HepG2 (cell line): Measurements from ENCODE around the gene IL27RA. TPM values are rescaled to one million over a fixed set of nuclear protein-coding genes. Genes with fewer than 3 reads are reported as not detected.
A peak's percentile ranks its signal among the peaks of the same experiment; 100 is the strongest.

Experiments
- FOXO1 ChIP-seq: sonication (generic); formaldehyde crosslinking; IDR thresholded peaks from 2 replicates; pipeline ENCODE4 v1.4.0; 2020; ENCODE audit warnings: missing genetic modification reagents
- IRX3 ChIP-seq: sonication (generic); formaldehyde crosslinking; IDR thresholded peaks from 2 replicates; pipeline ENCODE4 v1.8.1; 2023; ENCODE audit warnings: mild to moderate bottlenecking, low read depth, missing genetic modification reagents, borderline replicate concordance
- KLF15 ChIP-seq: sonication (generic); formaldehyde crosslinking; IDR thresholded peaks from 2 replicates; pipeline ENCODE4 v1.8.1; 2023; ENCODE audit warnings: borderline replicate concordance, mild to moderate bottlenecking, inconsistent platforms, missing genetic modification reagents, mixed read lengths
- NKX3-1 ChIP-seq: sonication (generic); formaldehyde crosslinking; IDR thresholded peaks from 2 replicates; pipeline ENCODE4 v1.5.0; 2020; ENCODE audit warnings: missing genetic modification reagents
- TOPORS ChIP-seq: sonication (generic); formaldehyde crosslinking; IDR thresholded peaks from 2 replicates; pipeline ENCODE4 v1.8.0; 2023; ENCODE audit warnings: mild to moderate bottlenecking, missing genetic modification reagents
- ZC3H4 ChIP-seq: sonication (generic); formaldehyde crosslinking; IDR thresholded peaks from 2 replicates; pipeline ENCODE4 v1.4.0; 2020; ENCODE audit warnings: missing genetic modification reagents, borderline replicate concordance
- ZNF451 ChIP-seq: sonication (generic); formaldehyde crosslinking; IDR thresholded peaks from 2 replicates; pipeline ENCODE4 v1.5.0; 2020; ENCODE audit warnings: mild to moderate bottlenecking, missing genetic modification reagents
- ZNF615 ChIP-seq: sonication (generic); formaldehyde crosslinking; IDR thresholded peaks from 2 replicates; pipeline ENCODE4 v1.5.0; 2020; ENCODE audit warnings: mild to moderate bottlenecking, missing genetic modification reagents, borderline replicate concordance
- ZNF646 ChIP-seq: sonication (generic); formaldehyde crosslinking; IDR thresholded peaks from 2 replicates; pipeline ENCODE4 v1.9.0; 2021; ENCODE audit warnings: mild to moderate bottlenecking, missing genetic modification reagents
- ZNF652 ChIP-seq: IDR thresholded peaks from 2 replicates; pipeline ENCODE4 v1.6.1; 2016; ENCODE audit warnings: low read depth, borderline replicate concordance
- polyA plus RNA-seq, 8 experiments: library from polyadenylated mRNA; depleted of rRNA in 3 of 8; stranded (reverse) in 7 of 8; unstranded in 1 of 8; fragments of >200 nt; fragmentation: Illumina TruSeq in 4 of 8; extraction: Trizol in 4 of 8; gene quantifications; 2 replicates each; pipeline versions ENCODE4 v1.2.1 to v1.2.3, GENCODE V29; 2011 to 2016; ENCODE audit warnings: low read depth in 4 of 8, missing spikeins in 1 of 8, mixed read lengths in 1 of 8; ENCODE audit not compliant: insufficient read depth in 1 of 8
- total RNA-seq, 5 experiments: library from RNA; depleted of rRNA; stranded (reverse); fragments of >200 nt; fragmentation: Illumina TruSeq; extraction: Trizol; gene quantifications; 2 replicates each; pipeline ENCODE4 v1.2.3, GENCODE V29; 2016; ENCODE audit warnings: low read depth in 1 of 5
- TF ChIP-seq, protein P1 (sequence below): sonication (generic); formaldehyde crosslinking; IDR thresholded peaks from 2 replicates; pipeline ENCODE4 v1.4.0; 2020; ENCODE audit warnings: missing genetic modification reagents
- TF ChIP-seq, protein P2 (sequence below), 2 experiments: sonication (generic) in 1 of 2; formaldehyde crosslinking in 1 of 2; IDR thresholded peaks; 2 replicates each; pipeline versions ENCODE4 v1.4.0 to v1.6.1; 2016 to 2020; ENCODE audit warnings: borderline replicate concordance in 1 of 2, low read depth in 1 of 2, mild to moderate bottlenecking in 1 of 2, missing genetic modification reagents in 1 of 2
- TF ChIP-seq, protein P3 (sequence below): fragments of 450-650 bp; IDR thresholded peaks from 2 replicates; pipeline ENCODE4 v1.6.1; 2017

The IL27RA gene
- total and polyA plus RNA-seq, 2 of the 13 experiments (the other 11 are each of a cell fraction or from before 2014, with no cell fraction given): 3.5 to 8.1 TPM

GRCh38 chr19:14080887-14081796 is 49.6 kb downstream of the IL27RA start (continued):
- TF ChIP-seq IRX3 (CRISPR knock-in tag): no peak
- TF ChIP-seq NKX3-1: no peak
- TF ChIP-seq FOXO1 (CRISPR knock-in tag): peak; percentile 56; the same call in 1 of the 2 replicates
- TF ChIP-seq KLF15: peak; percentile 33; the same call in 1 of the 2 replicates
- TF ChIP-seq ZNF451: no peak
- TF ChIP-seq ZNF615 (CRISPR knock-in tag): peak; percentile 86; the same call in 1 of the 2 replicates
- TF ChIP-seq ZNF646: no peak
- TF ChIP-seq ZC3H4 (CRISPR knock-in tag): no peak
- no peak for TF ChIP-seq TOPORS (CRISPR knock-in tag)
- TF ChIP-seq, protein P1, sequence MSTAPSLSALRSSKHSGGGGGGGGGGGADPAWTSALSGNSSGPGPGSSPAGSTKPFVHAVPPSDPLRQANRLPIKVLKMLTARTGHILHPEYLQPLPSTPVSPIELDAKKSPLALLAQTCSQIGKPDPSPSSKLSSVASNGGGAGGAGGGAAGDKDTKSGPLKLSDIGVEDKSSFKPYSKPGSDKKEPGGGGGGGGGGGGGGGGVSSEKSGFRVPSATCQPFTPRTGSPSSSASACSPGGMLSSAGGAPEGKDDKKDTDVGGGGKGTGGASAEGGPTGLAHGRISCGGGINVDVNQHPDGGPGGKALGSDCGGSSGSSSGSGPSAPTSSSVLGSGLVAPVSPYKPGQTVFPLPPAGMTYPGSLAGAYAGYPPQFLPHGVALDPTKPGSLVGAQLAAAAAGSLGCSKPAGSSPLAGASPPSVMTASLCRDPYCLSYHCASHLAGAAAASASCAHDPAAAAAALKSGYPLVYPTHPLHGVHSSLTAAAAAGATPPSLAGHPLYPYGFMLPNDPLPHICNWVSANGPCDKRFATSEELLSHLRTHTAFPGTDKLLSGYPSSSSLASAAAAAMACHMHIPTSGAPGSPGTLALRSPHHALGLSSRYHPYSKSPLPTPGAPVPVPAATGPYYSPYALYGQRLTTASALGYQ (CRISPR knock-in tag): no peak; the same call in 1 of the 2 replicates
- TF ChIP-seq, protein P2, sequence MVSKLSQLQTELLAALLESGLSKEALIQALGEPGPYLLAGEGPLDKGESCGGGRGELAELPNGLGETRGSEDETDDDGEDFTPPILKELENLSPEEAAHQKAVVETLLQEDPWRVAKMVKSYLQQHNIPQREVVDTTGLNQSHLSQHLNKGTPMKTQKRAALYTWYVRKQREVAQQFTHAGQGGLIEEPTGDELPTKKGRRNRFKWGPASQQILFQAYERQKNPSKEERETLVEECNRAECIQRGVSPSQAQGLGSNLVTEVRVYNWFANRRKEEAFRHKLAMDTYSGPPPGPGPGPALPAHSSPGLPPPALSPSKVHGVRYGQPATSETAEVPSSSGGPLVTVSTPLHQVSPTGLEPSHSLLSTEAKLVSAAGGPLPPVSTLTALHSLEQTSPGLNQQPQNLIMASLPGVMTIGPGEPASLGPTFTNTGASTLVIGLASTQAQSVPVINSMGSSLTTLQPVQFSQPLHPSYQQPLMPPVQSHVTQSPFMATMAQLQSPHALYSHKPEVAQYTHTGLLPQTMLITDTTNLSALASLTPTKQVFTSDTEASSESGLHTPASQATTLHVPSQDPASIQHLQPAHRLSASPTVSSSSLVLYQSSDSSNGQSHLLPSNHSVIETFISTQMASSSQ (IDR thresholded peaks at IDR 0.05; ENCODE audit: low read depth): peak; percentile 25; the same call in 1 of the 2 replicates
- TF ChIP-seq, protein P2 (CRISPR knock-in tag; IDR thresholded peaks at IDR 0.05; ENCODE audit: borderline replicate concordance): no peak
- 0 out of 2 replicates have a peak, but pooled peaks have one; percentile 20 for TF ChIP-seq ZNF652 (CRISPR knock-in tag)
- TF ChIP-seq, protein P3, sequence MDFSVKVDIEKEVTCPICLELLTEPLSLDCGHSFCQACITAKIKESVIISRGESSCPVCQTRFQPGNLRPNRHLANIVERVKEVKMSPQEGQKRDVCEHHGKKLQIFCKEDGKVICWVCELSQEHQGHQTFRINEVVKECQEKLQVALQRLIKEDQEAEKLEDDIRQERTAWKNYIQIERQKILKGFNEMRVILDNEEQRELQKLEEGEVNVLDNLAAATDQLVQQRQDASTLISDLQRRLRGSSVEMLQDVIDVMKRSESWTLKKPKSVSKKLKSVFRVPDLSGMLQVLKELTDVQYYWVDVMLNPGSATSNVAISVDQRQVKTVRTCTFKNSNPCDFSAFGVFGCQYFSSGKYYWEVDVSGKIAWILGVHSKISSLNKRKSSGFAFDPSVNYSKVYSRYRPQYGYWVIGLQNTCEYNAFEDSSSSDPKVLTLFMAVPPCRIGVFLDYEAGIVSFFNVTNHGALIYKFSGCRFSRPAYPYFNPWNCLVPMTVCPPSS: no peak
